Hair follicular keratinocyte (primary cell): ENCODE results near the gene LGALS7B. TPM values are rescaled to one million over a fixed set of nuclear protein-coding genes. Genes with fewer than 3 reads are reported as not detected.

Experiments used
- total RNA-seq: library from RNA; depleted of rRNA; stranded (reverse); fragments of >200 nt; gene quantifications from 2 replicates; pipeline ENCODE4 v1.2.3, GENCODE V29; 2015

LGALS7B gene
- total RNA-seq: 235 and 1,076 TPM in 2 replicates

GRCh38 chr19:38788478-38789243, at the start of gene LGALS7B:
Gene LGALS7B (plus strand): TSS chr19:38789200. CDS start chr19:38789227, 27 bp downstream.

GRCh38 chr19:38744298-38744681, 44.7 kb upstream of the LGALS7B start, which contains the start of gene CAPN12:
Gene CAPN12 (minus strand): TSS chr19:38744474. CDS start chr19:38744165, 309 bp downstream.

GRCh38 chr19:38773469-38774177, 15.4 kb upstream of the LGALS7B start, which contains the start of gene LGALS7:
Gene LGALS7 (minus strand): TSS chr19:38773517. CDS start chr19:38773492, 25 bp downstream.

GRCh38 chr19:38812841-38813320, 23.9 kb downstream of the LGALS7B start, which contains the start of gene LGALS4:
Gene LGALS4 (minus strand): TSS chr19:38812945. CDS start chr19:38812886, 59 bp downstream.

Other genes starting within 250 kb of the LGALS7B start
- 0.15 and 0.47 TPM in 2 replicates for gene MAP4K1, start 171.2 kb upstream of the LGALS7B start, total RNA-seq
- 607 and 644 TPM in 2 replicates for gene EIF3K, start 170.0 kb upstream of the LGALS7B start, total RNA-seq
- gene ACTN4, start 141.6 kb upstream of the LGALS7B start, total RNA-seq: 394 and 403 TPM in 2 replicates
- 9.0 and 11.1 TPM in 2 replicates for gene CAPN12, start 44.7 kb upstream of the LGALS7B start, total RNA-seq
- gene LGALS7, start 15.7 kb upstream of the LGALS7B start, total RNA-seq: not detected in 2 replicates
- gene LGALS4, start 23.7 kb downstream of the LGALS7B start, total RNA-seq: not detected in 2 replicates
- gene ECH1, start 42.6 kb downstream of the LGALS7B start, total RNA-seq: 43.7 and 53.1 TPM in 2 replicates
- 176 and 276 TPM in 2 replicates for gene HNRNPL, start 60.8 kb downstream of the LGALS7B start, total RNA-seq
- 7.9 and 12.2 TPM in 2 replicates for gene RINL, start 89.1 kb downstream of the LGALS7B start, total RNA-seq
- 48.7 and 64.2 TPM in 2 replicates for gene SIRT2, start 110.4 kb downstream of the LGALS7B start, total RNA-seq
- 21.0 and 31.2 TPM in 2 replicates for gene NFKBIB, start 110.8 kb downstream of the LGALS7B start, total RNA-seq
- gene CCER2, start 123.0 kb downstream of the LGALS7B start, total RNA-seq: not detected in 2 replicates
- 30.1 and 45.1 TPM in 2 replicates for gene SARS2, start 141.6 kb downstream of the LGALS7B start, total RNA-seq
- gene MRPS12, start 141.7 kb downstream of the LGALS7B start, total RNA-seq: 57.1 and 114 TPM in 2 replicates
- gene FBXO17, start 186.5 kb downstream of the LGALS7B start, total RNA-seq: 19.6 and 24.5 TPM in 2 replicates
- gene FBXO27, start 243.3 kb downstream of the LGALS7B start, total RNA-seq: 11.3 and 16.8 TPM in 2 replicates